HCT116 (cell line): Measurements from ENCODE around the gene IPCEF1. TPM values are rescaled to one million over a fixed set of nuclear protein-coding genes. Genes with fewer than 3 reads are reported as not detected.

Experiments used
- ATAC-seq: fragments of 200-7000 bp; cut with Tn5 transposase; 2 replicates; pipeline ENCODE4 v1.9.1; 2020; ENCODE audit warnings: mild to moderate bottlenecking, moderate library complexity
- BruUV-seq: library from RNA; stranded (reverse); fragments of 400-500 nt; replicated peaks from 2 replicates; lab custom pipeline; 2021; lab: Mats Ljungman, UMichigan
- CTCF ChIA-PET: fragments of 300-600 bp; sonication (Branson Sonifier 250); formaldehyde crosslinking; loops from one replicate; lab custom pipeline; 2021; ENCODE audit warnings: antibody characterized with exemption; lab: Charles Lee
- POLR2A ChIA-PET: fragments of 300-600, 350-600 bp; sonication (Branson Sonifier 250); formaldehyde crosslinking; loops from one replicate; lab custom pipeline; 2021; ENCODE audit warnings: antibody characterized with exemption; lab: Charles Lee
- RAD21 ChIA-PET, 2 experiments: fragments of 300-600 bp; sonication (Branson Sonifier 250); formaldehyde crosslinking; loops; one replicate each; lab custom pipeline; 2023; ENCODE audit warnings: low total read pairs in 2 of 2; ENCODE audit not compliant: uncharacterized antibody in 2 of 2, unreplicated experiment in 2 of 2, low non-redundant PET in 1 of 2; lab: Charles Lee
- DNase-seq: peaks from one replicate; pipeline ENCODE4 v3.0.0-alpha.2; 2010; ENCODE audit warnings: low read depth, low spot score
- H2AFZ ChIP-seq: fragments of 200-600 bp; shearing (Covaris generic), sonication (generic); 2 replicates; pipeline ENCODE4 v1.6.1; 2017; ENCODE audit warnings: low read depth, mixed run types, mixed read lengths, antibody characterized with exemption, low read length; ENCODE audit not compliant: poor library complexity, severe bottlenecking
- H3K27ac ChIP-seq: 2 replicates; pipeline ENCODE4 v1.5.1; 2012; ENCODE audit warnings: low read depth, low read length
- H3K27me3 ChIP-seq: fragments of 200-600 bp; sonication (generic); 2 replicates; pipeline ENCODE4 v1.6.1; 2016; ENCODE audit warnings: mixed run types, low read length, mixed read lengths; ENCODE audit not compliant: insufficient read depth
- H3K36me3 ChIP-seq, 2 experiments: fragments of 200-500 bp in 1 of 2; fragments of 200-600 bp in 1 of 2; sonication (Bioruptor generic) in 1 of 2; sonication (generic) in 1 of 2; 2 replicates each; pipeline versions ENCODE4 v1.5.1 to v1.6.1; 2014 to 2016; ENCODE audit warnings: low read length in 2 of 2, inconsistent platforms in 1 of 2, mixed read lengths in 1 of 2, mixed run types in 1 of 2; ENCODE audit not compliant: insufficient read depth in 2 of 2, control insufficient read depth in 1 of 2
- H3K4me1 ChIP-seq, 2 experiments: fragments of 200-600 bp in 1 of 2; sonication (generic) in 1 of 2; 2 replicates each; pipeline versions ENCODE4 v1.5.1 to v1.6.1; 2012 to 2017; ENCODE audit warnings: low read length in 2 of 2, inconsistent platforms in 1 of 2, mild to moderate bottlenecking in 1 of 2, mixed read lengths in 1 of 2, mixed run types in 1 of 2, moderate library complexity in 1 of 2; ENCODE audit not compliant: insufficient read depth in 2 of 2, control insufficient read depth in 1 of 2
- H3K4me2 ChIP-seq: fragments of 200-600 bp; sonication (generic); 2 replicates; pipeline ENCODE4 v1.6.1; 2017; ENCODE audit warnings: mixed run types, low read length, mixed read lengths
- H3K4me3 ChIP-seq, 2 experiments: fragments of 200-600 bp in 1 of 2; sonication (generic) in 1 of 2; replicated peaks in 1 of 2; 2 replicates each; pipeline ENCODE4 v1.5.1; 2011 to 2016; ENCODE audit warnings: low read length in 2 of 2, control low read depth in 1 of 2, low read depth in 1 of 2, mild to moderate bottlenecking in 1 of 2, mixed read lengths in 1 of 2, mixed run types in 1 of 2
- H3K79me2 ChIP-seq: fragments of 200-600 bp; sonication (generic); 2 replicates; pipeline ENCODE4 v1.6.1; 2017; ENCODE audit warnings: mild to moderate bottlenecking, mixed run types, low read length, moderate library complexity, mixed read lengths; ENCODE audit not compliant: insufficient read depth
- H3K9ac ChIP-seq: fragments of 200-600 bp; sonication (generic); 2 replicates; pipeline ENCODE4 v1.6.1; 2016; ENCODE audit warnings: low read length, mixed read lengths
- H3K9me2 ChIP-seq: fragments of 200-600 bp; sonication (generic), shearing (Covaris generic); 2 replicates; pipeline ENCODE4 v1.6.1; 2017; ENCODE audit warnings: mixed run types, mild to moderate bottlenecking, moderate library complexity; ENCODE audit not compliant: insufficient read depth
- H3K9me3 ChIP-seq, 2 experiments: fragments of 200-500 bp in 1 of 2; fragments of 200-600 bp in 1 of 2; sonication (Bioruptor generic) in 1 of 2; sonication (generic) in 1 of 2; 2 replicates each; pipeline ENCODE4 v1.6.1; 2014 to 2017; ENCODE audit warnings: low read length in 2 of 2, mixed read lengths in 2 of 2, inconsistent platforms in 1 of 2, low read depth in 1 of 2, mild to moderate bottlenecking in 1 of 2, mixed run types in 1 of 2, moderate library complexity in 1 of 2; ENCODE audit not compliant: control insufficient read depth in 1 of 2, insufficient read depth in 1 of 2
- H4K20me1 ChIP-seq: fragments of 200-600 bp; sonication (generic), shearing (Covaris generic); 2 replicates; pipeline ENCODE4 v1.6.1; 2017; ENCODE audit warnings: mixed run types, mild to moderate bottlenecking, moderate library complexity; ENCODE audit not compliant: insufficient read depth
- CTCF ChIP-seq, 3 experiments: fragments of 200-600 bp in 1 of 3; sonication (generic) in 1 of 3; IDR thresholded peaks in 2 of 3; conservative IDR thresholded peaks in 1 of 3; 2 replicates each; pipeline ENCODE4 v1.5.1; 2012 to 2017; ENCODE audit warnings: low read depth in 2 of 3, low read length in 2 of 3, antibody characterized with exemption in 1 of 3, borderline replicate concordance in 1 of 3, control low read depth in 1 of 3, mild to moderate bottlenecking in 1 of 3, mixed read lengths in 1 of 3, mixed run types in 1 of 3, moderate library complexity in 1 of 3; ENCODE audit not compliant: insufficient read depth in 1 of 3
- EGR1 ChIP-seq: IDR thresholded peaks from 2 replicates; pipeline ENCODE4 v1.6.1; 2012; ENCODE audit warnings: low read depth
- ELF1 ChIP-seq: IDR thresholded peaks from 2 replicates; pipeline ENCODE4 v1.6.1; 2012; ENCODE audit warnings: low read depth, borderline replicate concordance
- EZH2 ChIP-seq: fragments of 200-600 bp; sonication (generic); IDR thresholded peaks from 2 replicates; pipeline ENCODE4 v1.6.1; 2017; ENCODE audit warnings: antibody characterized with exemption, mixed run types
- EZH2phosphoT487 ChIP-seq: fragments of 200-600 bp; IDR thresholded peaks from 2 replicates; pipeline ENCODE4 v1.6.1; 2018; ENCODE audit warnings: antibody characterized with exemption, borderline replicate concordance
- FOSL1 ChIP-seq: IDR thresholded peaks from 2 replicates; pipeline ENCODE4 v1.6.1; 2012; ENCODE audit warnings: low read depth
- JUND ChIP-seq: IDR thresholded peaks from 2 replicates; pipeline ENCODE4 v1.6.1; 2012
- MAX ChIP-seq: IDR thresholded peaks from 2 replicates; pipeline ENCODE4 v1.6.1; 2012
- POLR2A ChIP-seq: IDR thresholded peaks from 2 replicates; pipeline ENCODE4 v1.7.0; 2011; ENCODE audit warnings: borderline replicate concordance; ENCODE audit not compliant: insufficient read depth, insufficient read length; ENCODE audit errors: extremely low read depth
- SIN3A ChIP-seq: IDR thresholded peaks from 2 replicates; pipeline ENCODE4 v1.6.1; 2012; ENCODE audit warnings: low read depth
- SP1 ChIP-seq: IDR thresholded peaks from 2 replicates; pipeline ENCODE4 v1.6.1; 2012; ENCODE audit warnings: low read depth
- SRF ChIP-seq: IDR thresholded peaks from 2 replicates; pipeline ENCODE4 v1.6.1; 2012; ENCODE audit warnings: low read depth
- YY1 ChIP-seq: IDR thresholded peaks from 2 replicates; pipeline ENCODE4 v1.6.1; 2011; ENCODE audit warnings: low read length, low read depth, moderate library complexity, mild to moderate bottlenecking; ENCODE audit not compliant: insufficient replicate concordance; ENCODE audit errors: extremely low read depth
- ZFX ChIP-seq: fragments of 450-650 bp; IDR thresholded peaks from 2 replicates; pipeline ENCODE4 v1.6.1; 2017
- intact Hi-C: fragments of 100-400 bp; cut with micrococcal nuclease; formaldehyde crosslinking; loops from 2 replicates; pipeline ENCODE4 v1.10.0; 2022
- total RNA-seq: library from RNA; stranded (reverse); gene quantifications from one replicate; pipeline ENCODE4 v1.2.1, GENCODE V29; 2021; ENCODE audit not compliant: unreplicated experiment
- TF ChIP-seq, protein P1 (sequence below): IDR thresholded peaks from 2 replicates; pipeline ENCODE4 v1.6.1; 2011; ENCODE audit warnings: mild to moderate bottlenecking, low read length, moderate library complexity; ENCODE audit not compliant: insufficient replicate concordance; ENCODE audit errors: extremely low read depth
- TF ChIP-seq, protein P2 (sequence below): IDR thresholded peaks from 2 replicates; pipeline ENCODE4 v1.6.1; 2012
- TF ChIP-seq, protein P3 (sequence below): IDR thresholded peaks from 2 replicates; pipeline ENCODE4 v1.6.1; 2012; ENCODE audit warnings: low read depth

The IPCEF1 gene
- total RNA-seq, 1 experiment from 2014 or later, result 0.32 TPM

DNA sequence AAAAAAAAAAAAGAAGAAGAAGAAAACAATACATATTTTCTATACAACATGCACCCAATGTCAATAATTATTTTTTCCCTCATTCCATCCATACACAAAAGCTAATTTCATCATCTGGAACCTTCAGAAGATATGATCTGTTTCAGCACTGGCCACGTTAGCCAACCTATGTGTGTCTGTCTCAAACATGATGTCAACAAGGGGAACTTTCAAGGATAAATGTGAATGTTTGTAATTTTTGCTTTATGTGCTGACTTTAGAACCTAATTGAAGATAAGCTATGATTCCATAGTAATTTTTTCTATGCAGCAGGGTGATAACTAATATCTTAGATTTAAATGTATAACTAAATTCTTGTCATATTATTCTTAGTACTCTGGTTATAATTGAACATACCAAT is 37.9 kb downstream of the IPCEF1 start:
- intact Hi-C loops, result no loop called here
- Histone ChIP-seq H3K4me3 (no peak overlapping the region), H4K20me1 (no peaks in the 10 kb centered on the region), H3K4me1 (no peaks in the 10 kb centered on the region; a peak in 1 of 4 replicates), H2AFZ (no peak overlapping the region), H3K4me2 (no peak overlapping the region), H3K79me2 (no peaks in the 10 kb centered on the region), H3K36me3 (no peaks in the 10 kb centered on the region), H3K27ac (no peak overlapping the region), H3K9me3 (no peaks in the 10 kb centered on the region), H3K27me3 (no peaks in the 10 kb centered on the region), H3K9me2 (no peaks in the 10 kb centered on the region), H3K9ac (no peak overlapping the region)
- BruUV-seq, result no TSS peak
- DNase-seq (no peak), ATAC-seq (no peak)
- ChIA-PET CTCF (no interaction called here), POLR2A (no interaction called here), RAD21 (no interaction called here)
- TF ChIP-seq SRF (no peak), CTCF (IDR thresholded peaks at IDR 0.05 in 2 of 3, conservative IDR thresholded peaks at IDR 0.05 in 1 of 3; ENCODE audit: borderline replicate concordance in 1 of 3, insufficient read depth in 1 of 3, low read depth in 2 of 3, low read length in 2 of 3) (no peak), FOSL1 (no peak), SP1 (no peak), MAX (no peak), EZH2 (no peak), POLR2A (no peak), JUND (no peak), ZFX (no peak), EZH2phosphoT487 (no peak), YY1 (no peak), EGR1 (no peak), ELF1 (no peak), SIN3A (no peak)
- TF ChIP-seq, protein P1, sequence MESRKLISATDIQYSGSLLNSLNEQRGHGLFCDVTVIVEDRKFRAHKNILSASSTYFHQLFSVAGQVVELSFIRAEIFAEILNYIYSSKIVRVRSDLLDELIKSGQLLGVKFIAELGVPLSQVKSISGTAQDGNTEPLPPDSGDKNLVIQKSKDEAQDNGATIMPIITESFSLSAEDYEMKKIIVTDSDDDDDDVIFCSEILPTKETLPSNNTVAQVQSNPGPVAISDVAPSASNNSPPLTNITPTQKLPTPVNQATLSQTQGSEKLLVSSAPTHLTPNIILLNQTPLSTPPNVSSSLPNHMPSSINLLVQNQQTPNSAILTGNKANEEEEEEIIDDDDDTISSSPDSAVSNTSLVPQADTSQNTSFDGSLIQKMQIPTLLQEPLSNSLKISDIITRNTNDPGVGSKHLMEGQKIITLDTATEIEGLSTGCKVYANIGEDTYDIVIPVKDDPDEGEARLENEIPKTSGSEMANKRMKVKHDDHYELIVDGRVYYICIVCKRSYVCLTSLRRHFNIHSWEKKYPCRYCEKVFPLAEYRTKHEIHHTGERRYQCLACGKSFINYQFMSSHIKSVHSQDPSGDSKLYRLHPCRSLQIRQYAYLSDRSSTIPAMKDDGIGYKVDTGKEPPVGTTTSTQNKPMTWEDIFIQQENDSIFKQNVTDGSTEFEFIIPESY, result no peak
- TF ChIP-seq, protein P2, sequence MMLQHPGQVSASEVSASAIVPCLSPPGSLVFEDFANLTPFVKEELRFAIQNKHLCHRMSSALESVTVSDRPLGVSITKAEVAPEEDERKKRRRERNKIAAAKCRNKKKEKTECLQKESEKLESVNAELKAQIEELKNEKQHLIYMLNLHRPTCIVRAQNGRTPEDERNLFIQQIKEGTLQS, result no peak
- TF ChIP-seq, protein P3, sequence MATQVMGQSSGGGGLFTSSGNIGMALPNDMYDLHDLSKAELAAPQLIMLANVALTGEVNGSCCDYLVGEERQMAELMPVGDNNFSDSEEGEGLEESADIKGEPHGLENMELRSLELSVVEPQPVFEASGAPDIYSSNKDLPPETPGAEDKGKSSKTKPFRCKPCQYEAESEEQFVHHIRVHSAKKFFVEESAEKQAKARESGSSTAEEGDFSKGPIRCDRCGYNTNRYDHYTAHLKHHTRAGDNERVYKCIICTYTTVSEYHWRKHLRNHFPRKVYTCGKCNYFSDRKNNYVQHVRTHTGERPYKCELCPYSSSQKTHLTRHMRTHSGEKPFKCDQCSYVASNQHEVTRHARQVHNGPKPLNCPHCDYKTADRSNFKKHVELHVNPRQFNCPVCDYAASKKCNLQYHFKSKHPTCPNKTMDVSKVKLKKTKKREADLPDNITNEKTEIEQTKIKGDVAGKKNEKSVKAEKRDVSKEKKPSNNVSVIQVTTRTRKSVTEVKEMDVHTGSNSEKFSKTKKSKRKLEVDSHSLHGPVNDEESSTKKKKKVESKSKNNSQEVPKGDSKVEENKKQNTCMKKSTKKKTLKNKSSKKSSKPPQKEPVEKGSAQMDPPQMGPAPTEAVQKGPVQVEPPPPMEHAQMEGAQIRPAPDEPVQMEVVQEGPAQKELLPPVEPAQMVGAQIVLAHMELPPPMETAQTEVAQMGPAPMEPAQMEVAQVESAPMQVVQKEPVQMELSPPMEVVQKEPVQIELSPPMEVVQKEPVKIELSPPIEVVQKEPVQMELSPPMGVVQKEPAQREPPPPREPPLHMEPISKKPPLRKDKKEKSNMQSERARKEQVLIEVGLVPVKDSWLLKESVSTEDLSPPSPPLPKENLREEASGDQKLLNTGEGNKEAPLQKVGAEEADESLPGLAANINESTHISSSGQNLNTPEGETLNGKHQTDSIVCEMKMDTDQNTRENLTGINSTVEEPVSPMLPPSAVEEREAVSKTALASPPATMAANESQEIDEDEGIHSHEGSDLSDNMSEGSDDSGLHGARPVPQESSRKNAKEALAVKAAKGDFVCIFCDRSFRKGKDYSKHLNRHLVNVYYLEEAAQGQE, result no peak
